Upper lobe of right lung (tissue), 1 donor: ENCODE measurements around the gene ANO1. TPM values are rescaled to one million over a fixed set of nuclear protein-coding genes. Genes with fewer than 3 reads are reported as not detected.

ENCODE experiments used
- ATAC-seq: fragments of 200-7000 bp; cut with Tn5 transposase; one replicate; pipeline ENCODE4 v1.9.1; 2020; ENCODE audit warnings: mild to moderate bottlenecking, moderate library complexity
- DNase-seq: peaks from one replicate; pipeline ENCODE4 v3.0.0-alpha.2; 2020
- H3K27ac ChIP-seq: fragments of 200-600 bp; one replicate; pipeline ENCODE4 v1.8.0; 2022
- H3K27me3 ChIP-seq: fragments of 200-600 bp; one replicate; pipeline ENCODE4 v1.8.0; 2022; ENCODE audit warnings: mild to moderate bottlenecking
- H3K36me3 ChIP-seq: fragments of 200-600 bp; one replicate; pipeline ENCODE4 v1.8.0; 2022
- H3K4me1 ChIP-seq: fragments of 200-600 bp; one replicate; pipeline ENCODE4 v1.8.0; 2022
- H3K4me3 ChIP-seq: fragments of 200-600 bp; one replicate; pipeline ENCODE4 v1.8.0; 2022; ENCODE audit warnings: mild to moderate bottlenecking
- H3K9me3 ChIP-seq: fragments of 200-600 bp; one replicate; pipeline ENCODE4 v1.8.0; 2022
- intact Hi-C: fragments of 100-400 bp; cut with DNase I; formaldehyde crosslinking; loops from one replicate; pipeline ENCODE4 v1.11.0; 2022
- total RNA-seq: library from RNA; stranded (reverse); fragmentation: NEBNext Ultra II Directional; extraction: Animal tissue kit (Norgen Biotek cat#: 25700); gene quantifications from one replicate; pipeline ENCODE4 v1.2.1, GENCODE V29; 2021
- TF ChIP-seq, protein P1 (sequence below): fragments of 200-600 bp; IDR thresholded peaks from one replicate; pipeline ENCODE4 v1.8.0; 2022; ENCODE audit warnings: antibody characterized with exemption
- donor health status: DM: no; HTN: yes; CAD: no; lungs with severe emphysema.

ANO1 gene
- total RNA-seq, 1 donor from 2014 or later, result 16.8 TPM

GRCh38 chr11:70076461-70076931, 1.6 kb upstream of the ANO1 start:
- Histone ChIP-seq H3K9me3 (no peaks in the 10 kb centered on the region), H3K4me1 (no peaks in the 10 kb centered on the region), H3K27ac (no peak overlapping the region), H3K36me3 (no peaks in the 10 kb centered on the region), H3K27me3 (peaks cover 26% of the 10 kb centered on the region), H3K4me3 (no peak overlapping the region)
- TF ChIP-seq, protein P1, sequence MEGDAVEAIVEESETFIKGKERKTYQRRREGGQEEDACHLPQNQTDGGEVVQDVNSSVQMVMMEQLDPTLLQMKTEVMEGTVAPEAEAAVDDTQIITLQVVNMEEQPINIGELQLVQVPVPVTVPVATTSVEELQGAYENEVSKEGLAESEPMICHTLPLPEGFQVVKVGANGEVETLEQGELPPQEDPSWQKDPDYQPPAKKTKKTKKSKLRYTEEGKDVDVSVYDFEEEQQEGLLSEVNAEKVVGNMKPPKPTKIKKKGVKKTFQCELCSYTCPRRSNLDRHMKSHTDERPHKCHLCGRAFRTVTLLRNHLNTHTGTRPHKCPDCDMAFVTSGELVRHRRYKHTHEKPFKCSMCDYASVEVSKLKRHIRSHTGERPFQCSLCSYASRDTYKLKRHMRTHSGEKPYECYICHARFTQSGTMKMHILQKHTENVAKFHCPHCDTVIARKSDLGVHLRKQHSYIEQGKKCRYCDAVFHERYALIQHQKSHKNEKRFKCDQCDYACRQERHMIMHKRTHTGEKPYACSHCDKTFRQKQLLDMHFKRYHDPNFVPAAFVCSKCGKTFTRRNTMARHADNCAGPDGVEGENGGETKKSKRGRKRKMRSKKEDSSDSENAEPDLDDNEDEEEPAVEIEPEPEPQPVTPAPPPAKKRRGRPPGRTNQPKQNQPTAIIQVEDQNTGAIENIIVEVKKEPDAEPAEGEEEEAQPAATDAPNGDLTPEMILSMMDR, result no peak
- DNase-seq (peak; percentile 48), ATAC-seq (no peak)
- intact Hi-C loops, result no loop called here

- TF ChIP-seq, protein P1, result no peak
- Histone ChIP-seq H3K4me3 (no peak overlapping the region), H3K4me1 (no peaks in the 10 kb centered on the region), H3K36me3 (no peaks in the 10 kb centered on the region), H3K27ac (no peak overlapping the region), H3K9me3 (no peaks in the 10 kb centered on the region), H3K27me3 (peaks cover 22% of the 10 kb centered on the region)
- ATAC-seq, result no peak
- peak; percentile 60 for DNase-seq
- intact Hi-C loops, result no loop called here
Observed at GRCh38 chr11:70077411-70078094, 564 bp upstream of the ANO1 start.

DNA sequence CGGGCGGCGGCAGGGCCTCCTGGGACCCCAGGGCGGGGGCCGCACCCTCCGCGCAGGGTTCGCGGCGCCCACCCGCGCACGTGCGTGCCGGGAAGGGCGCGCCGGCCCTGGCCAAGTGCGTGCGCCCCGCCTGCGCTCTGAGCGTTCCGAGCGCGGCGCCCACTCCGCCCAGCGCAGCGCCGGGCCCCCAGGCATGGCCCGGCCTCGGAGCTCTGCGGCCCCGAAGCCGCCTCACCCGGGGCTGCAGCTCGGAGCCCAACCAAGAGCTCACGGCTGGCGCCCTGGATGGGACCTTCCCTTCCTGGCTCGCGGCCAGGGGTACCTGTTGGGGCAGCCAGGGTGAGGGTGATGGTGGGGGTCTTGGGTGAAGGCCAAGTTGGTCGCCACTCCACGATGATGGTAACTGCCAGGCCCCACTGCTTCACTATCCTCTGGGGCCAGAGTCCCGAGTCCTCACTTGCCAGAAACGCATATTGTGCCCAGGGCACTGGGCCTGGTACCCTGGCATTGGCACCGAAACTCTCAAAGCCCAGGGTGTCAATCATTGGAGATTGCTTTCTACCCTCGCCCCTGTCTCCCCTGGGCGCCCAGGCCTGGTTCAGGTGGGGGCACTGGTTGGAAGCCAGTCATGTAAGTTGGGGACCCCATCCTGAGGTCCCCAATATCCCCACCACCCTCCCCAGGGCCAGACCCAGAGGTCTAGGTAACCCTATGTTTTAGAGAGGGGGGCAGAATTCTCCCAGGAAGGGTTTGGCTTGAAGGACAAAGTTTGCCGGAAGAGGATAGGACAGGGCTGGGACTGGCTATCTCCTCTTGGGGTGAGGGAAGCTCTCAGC, 882 bp downstream of the ANO1 start:
- Histone ChIP-seq H3K4me1 (no peaks in the 10 kb centered on the region), H3K27ac (no peak overlapping the region), H3K27me3 (peaks cover 13% of the 10 kb centered on the region), H3K9me3 (no peaks in the 10 kb centered on the region), H3K36me3 (no peaks in the 10 kb centered on the region), H3K4me3 (peak overlapping the region; percentile 19)
- intact Hi-C loops, result no loop called here
- ATAC-seq (no peak), DNase-seq (no peak)
- TF ChIP-seq, protein P1, result no peak

GRCh38 chr11:70079691-70080090, 1.6 kb downstream of the ANO1 start:
- Histone ChIP-seq H3K9me3 (no peaks in the 10 kb centered on the region), H3K4me3 (no peak overlapping the region), H3K4me1 (no peaks in the 10 kb centered on the region), H3K27ac (no peak overlapping the region), H3K36me3 (no peaks in the 10 kb centered on the region), H3K27me3 (peaks cover 11% of the 10 kb centered on the region)
- intact Hi-C loops, result no loop called here
- no peak for DNase-seq
- no peak for ATAC-seq
- TF ChIP-seq, protein P1, result no peak

DNA sequence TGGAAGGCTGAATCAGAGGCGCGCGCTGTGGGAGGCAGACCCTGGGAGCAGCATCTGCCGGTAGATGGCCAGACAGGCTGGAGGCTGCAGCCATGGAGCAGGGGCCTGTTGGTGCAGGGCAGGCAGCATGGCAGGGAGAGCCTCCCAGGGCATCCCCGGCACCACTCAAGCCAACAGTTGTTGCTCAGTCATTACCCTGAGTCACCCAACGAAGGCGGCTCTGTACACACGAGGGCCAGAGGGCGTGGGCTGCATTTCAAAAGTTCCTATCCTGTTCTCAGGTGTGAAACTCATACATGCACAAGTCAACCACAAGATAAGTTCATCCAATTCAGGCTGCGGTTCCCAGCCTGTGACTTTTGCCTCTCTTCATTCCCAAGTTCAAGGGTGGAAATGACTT, 2.6 kb downstream of the ANO1 start:
- H3K36me3 ChIP-seq, result no peaks in the 10 kb centered on the region
- TF ChIP-seq, protein P1, result no peak
- H3K4me3 ChIP-seq, result no peak overlapping the region
- no peaks in the 10 kb centered on the region for H3K9me3 ChIP-seq
- intact Hi-C loops, result no loop called here
- ATAC-seq, result no peak
- no peaks in the 10 kb centered on the region for H3K4me1 ChIP-seq
- no peak for DNase-seq
- no peak overlapping the region for H3K27ac ChIP-seq
- H3K27me3 ChIP-seq, result peaks cover 11% of the 10 kb centered on the region
